GM23338 (cell line): ENCODE results near the gene SGK1. TPM values are rescaled to one million over a fixed set of nuclear protein-coding genes. Genes with fewer than 3 reads are reported as not detected.

Experiments used
- ATAC-seq: fragments of 200-7000 bp; cut with Tn5 transposase; 3 replicates; pipeline ENCODE4 v1.9.1; 2020
- DNase-seq: peaks from one replicate; pipeline ENCODE4 v3.0.0-alpha.2; 2015; ENCODE audit warnings: low spot score
- H2AFZ ChIP-seq: fragments of 200-600 bp; sonication (generic); 2 replicates; pipeline ENCODE4 v1.8.0; 2016; ENCODE audit warnings: antibody characterized with exemption, mild to moderate bottlenecking, moderate library complexity
- H3F3A ChIP-seq: fragments of 200-600 bp; sonication (generic); replicated peaks from 2 replicates; pipeline ENCODE4 v1.8.0; 2017; ENCODE audit warnings: antibody characterized with exemption, mixed run types, low read depth
- H3K27ac ChIP-seq: fragments of 200-600 bp; sonication (generic); 2 replicates; pipeline ENCODE4 v1.6.1; 2016; ENCODE audit warnings: low read depth
- H3K27me3 ChIP-seq: fragments of 200-600 bp; sonication (generic); 2 replicates; pipeline ENCODE4 v1.8.0; 2016; ENCODE audit warnings: mild to moderate bottlenecking, mixed run types, moderate library complexity; ENCODE audit not compliant: insufficient read depth
- H3K36me3 ChIP-seq: fragments of 200-600 bp; sonication (generic); 2 replicates; pipeline ENCODE4 v1.8.0; 2016; ENCODE audit warnings: mild to moderate bottlenecking; ENCODE audit not compliant: insufficient read depth
- H3K4me1 ChIP-seq: fragments of 200-600 bp; sonication (generic); 2 replicates; pipeline ENCODE4 v1.8.0; 2016; ENCODE audit warnings: mild to moderate bottlenecking, moderate library complexity; ENCODE audit not compliant: insufficient read depth
- H3K4me2 ChIP-seq: fragments of 200-600 bp; sonication (generic); 2 replicates; pipeline ENCODE4 v1.7.1; 2017; ENCODE audit warnings: mixed run types
- H3K4me3 ChIP-seq: fragments of 200-600 bp; sonication (generic); 2 replicates; pipeline ENCODE4 v1.6.1; 2016; ENCODE audit warnings: mixed run types
- H3K79me2 ChIP-seq: fragments of 200-600 bp; sonication (generic); replicated peaks from 2 replicates; pipeline ENCODE4 v1.8.0; 2017; ENCODE audit warnings: mild to moderate bottlenecking; ENCODE audit not compliant: insufficient read depth
- H3K9me2 ChIP-seq: fragments of 200-600 bp; sonication (generic); 2 replicates; pipeline ENCODE4 v1.8.0; 2017; ENCODE audit not compliant: insufficient read depth
- H4K20me1 ChIP-seq: fragments of 200-600 bp; sonication (generic); replicated peaks from 2 replicates; pipeline ENCODE4 v1.8.0; 2017; ENCODE audit warnings: mild to moderate bottlenecking; ENCODE audit not compliant: insufficient read depth
- H3K27ac Mint-ChIP-seq: 2 replicates; pipeline ENCODE4 v1.8.0; 2020; ENCODE audit warnings: inconsistent platforms, mild to moderate bottlenecking, moderate library complexity, mixed read lengths
- H3K27me3 Mint-ChIP-seq: 3 replicates; pipeline ENCODE4 v1.8.0; 2022; ENCODE audit warnings: low read depth, mild to moderate bottlenecking, moderate library complexity, mixed read lengths, inconsistent platforms; ENCODE audit not compliant: insufficient read depth, poor library complexity
- H3K36me3 Mint-ChIP-seq: 3 replicates; pipeline ENCODE4 v1.8.0; 2021; ENCODE audit warnings: low read depth, mild to moderate bottlenecking, inconsistent platforms, moderate library complexity, mixed read lengths
- H3K4me1 Mint-ChIP-seq: 3 replicates; pipeline ENCODE4 v1.8.0; 2020; ENCODE audit warnings: mild to moderate bottlenecking, inconsistent platforms, mixed read lengths
- H3K4me3 Mint-ChIP-seq: 3 replicates; pipeline ENCODE4 v1.8.0; 2021; ENCODE audit warnings: moderate library complexity, mild to moderate bottlenecking, inconsistent platforms, mixed read lengths
- H3K9me3 Mint-ChIP-seq: 3 replicates; pipeline ENCODE4 v1.8.0; 2020; ENCODE audit warnings: moderate library complexity, mild to moderate bottlenecking, inconsistent platforms, mixed read lengths
- CREB1 ChIP-seq: fragments of 250-450 bp; sonication (Bioruptor Pico); IDR thresholded peaks from 2 replicates; pipeline ENCODE4 v1.5.0; 2020; ENCODE audit warnings: low read depth, mild to moderate bottlenecking, moderate library complexity
- CTCF ChIP-seq, 2 experiments: fragments of 200-600 bp in 1 of 2; sonication (generic) in 1 of 2; conservative IDR thresholded peaks; 2 replicates each; pipeline versions ENCODE4 v1.5.1 to v1.6.1; 2016 to 2017; ENCODE audit warnings: antibody characterized with exemption in 2 of 2, low read depth in 2 of 2, mild to moderate bottlenecking in 2 of 2, moderate library complexity in 1 of 2
- ETS1 ChIP-seq: IDR thresholded peaks from 2 replicates; pipeline ENCODE4 v1.6.1; 2016; ENCODE audit warnings: antibody characterized with exemption
- EZH2 ChIP-seq: fragments of 200-600 bp; sonication (generic); IDR thresholded peaks from one replicate; pipeline ENCODE4 v1.8.0; 2017; ENCODE audit warnings: antibody characterized with exemption, mild to moderate bottlenecking, low read depth; ENCODE audit not compliant: unreplicated experiment
- EZH2phosphoT487 ChIP-seq: fragments of 200-600 bp; sonication (generic); IDR thresholded peaks from one replicate; pipeline ENCODE4 v1.8.1; 2018; ENCODE audit warnings: antibody characterized with exemption; ENCODE audit not compliant: unreplicated experiment
- JUNB ChIP-seq: IDR thresholded peaks from one replicate; pipeline ENCODE4 v1.6.1; 2016; ENCODE audit warnings: antibody characterized with exemption; ENCODE audit not compliant: unreplicated experiment
- NANOG ChIP-seq: IDR thresholded peaks from 2 replicates; pipeline ENCODE4 v1.6.1; 2016; ENCODE audit warnings: antibody characterized with exemption, borderline replicate concordance
- POLR2AphosphoS5 ChIP-seq: IDR thresholded peaks from 2 replicates; pipeline ENCODE4 v1.6.1; 2016; ENCODE audit warnings: antibody characterized with exemption, low read depth
- REST ChIP-seq: IDR thresholded peaks from one replicate; pipeline ENCODE4 v1.6.1; 2018; ENCODE audit warnings: antibody characterized with exemption; ENCODE audit not compliant: unreplicated experiment
- STAT1 ChIP-seq: IDR thresholded peaks from one replicate; pipeline ENCODE4 v1.6.1; 2016; ENCODE audit warnings: antibody characterized with exemption; ENCODE audit not compliant: unreplicated experiment
- ZNF114 ChIP-seq: fragments of 250-450 bp; sonication (Bioruptor Pico); IDR thresholded peaks from 2 replicates; pipeline ENCODE4 v1.5.0; 2020; ENCODE audit warnings: mild to moderate bottlenecking, moderate library complexity
- ZNF331 ChIP-seq: fragments of 250-450 bp; sonication (Bioruptor Pico); IDR thresholded peaks from 2 replicates; pipeline ENCODE4 v1.5.0; 2020; ENCODE audit warnings: low read depth, mild to moderate bottlenecking, moderate library complexity
- ZNF462 ChIP-seq: fragments of 250-450 bp; sonication (Bioruptor Pico); IDR thresholded peaks from 2 replicates; pipeline ENCODE4 v1.5.0; 2020; ENCODE audit warnings: mild to moderate bottlenecking, moderate library complexity
- polyA plus RNA-seq: library from polyadenylated mRNA; unstranded; fragments of >200 nt; fragmentation: Nextera tagmentation; extraction: Ambion mirVana; gene quantifications from 2 replicates; pipeline ENCODE4 v1.2.1, GENCODE V29; 2016
- total RNA-seq: library from RNA; depleted of rRNA; stranded (reverse); fragments of >200 nt; shearing (Covaris generic); gene quantifications from 2 replicates; pipeline ENCODE4 v1.2.3, GENCODE V29; 2014

SGK1 gene
- total and polyA plus RNA-seq, 2 experiments from 2014 or later, result 16.3 to 37.2 TPM

- no peaks in the 10 kb centered on the region for H3K27me3 ChIP-seq
- peaks cover 13% of the 10 kb centered on the region; the same call in 1 of the 2 replicates for H3K4me1 ChIP-seq
- H3K4me2 ChIP-seq, result no peak overlapping the region
- Mint-ChIP-seq H3K27ac (no peak overlapping the region), H3K9me3 (peaks cover 19% of the 10 kb centered on the region), H3K27me3 (peaks cover 4% of the 10 kb centered on the region), H3K4me1 (peaks cover 28% of the 10 kb centered on the region), H3K4me3 (no peak overlapping the region), H3K36me3 (peaks cover 21% of the 10 kb centered on the region; the same call in 2 of the 3 replicates)
- H4K20me1 ChIP-seq, result no peaks in the 10 kb centered on the region
- H2AFZ ChIP-seq, result no peak overlapping the region; the same call in 1 of the 2 replicates
- H3K79me2 ChIP-seq, result no peaks in the 10 kb centered on the region
- no peak overlapping the region for H3K27ac ChIP-seq
- H3K4me3 ChIP-seq, result no peak overlapping the region
- H3K36me3 ChIP-seq, result no peaks in the 10 kb centered on the region
- ATAC-seq (no peak), DNase-seq (no peak)
- no peaks in the 10 kb centered on the region for H3F3A ChIP-seq
- 0 out of 2 replicates have a peak, but pooled peaks cover 4% of the 10 kb centered on the region for H3K9me2 ChIP-seq
- TF ChIP-seq EZH2, result no peak
- no peak for TF ChIP-seq ZNF114 (CRISPR knock-in tag)
- TF ChIP-seq ETS1, result no peak
- no peak for TF ChIP-seq CREB1 (CRISPR knock-in tag)
- no peak for TF ChIP-seq ZNF462
- no peak for TF ChIP-seq EZH2phosphoT487
- TF ChIP-seq CTCF (conservative IDR thresholded peaks at IDR 0.05; ENCODE audit: low read depth in 2 of 2), result no peak
- no peak for TF ChIP-seq NANOG
- TF ChIP-seq POLR2AphosphoS5, result no peak
- no peak for TF ChIP-seq JUNB
- no peak for TF ChIP-seq STAT1
- TF ChIP-seq REST, result no peak
- no peak for TF ChIP-seq ZNF331 (CRISPR knock-in tag)
Observed at GRCh38 chr6:134352786-134353480, 35.0 kb upstream of the SGK1 start.
